Measurements from ENCODE around the gene ARL5C.
"Not testable (repeated sequence)": the region's sequence is repeated elsewhere in the genome, so short reads cannot be mapped to it uniquely, and the experiment has no call there.

ARL5C gene

GRCh38 chr17:39130205-39130604 is 35.8 kb downstream of the ARL5C start:
- H3K27ac ChIP-seq (ENCODE audit: low read depth, low read length): no peak overlapping the region
- H3K4me1 ChIP-seq (ENCODE audit: control insufficient read depth in 1 of 2, insufficient read depth in 2 of 2, low read length in 2 of 2): no peaks in the 10 kb centered on the region
- no peaks in the 10 kb centered on the region for H3K9me3 ChIP-seq (ENCODE audit: control insufficient read depth in 1 of 2, low read length in 2 of 2)
- H3K27me3 ChIP-seq (ENCODE audit: control insufficient read depth in 1 of 2, insufficient read depth in 2 of 2, low read length in 2 of 2): no peaks in the 10 kb centered on the region
- no peaks in the 10 kb centered on the region for H3K36me3 ChIP-seq (ENCODE audit: control insufficient read depth in 1 of 2, insufficient read depth in 2 of 2, low read length in 2 of 2)
- H3K4me3 ChIP-seq (ENCODE audit: low read depth in 1 of 2, low read length in 2 of 2): no peak overlapping the region
- no peak overlapping the region for H3K9ac ChIP-seq (ENCODE audit: low read depth in 1 of 2, low read length in 2 of 2)

DNA sequence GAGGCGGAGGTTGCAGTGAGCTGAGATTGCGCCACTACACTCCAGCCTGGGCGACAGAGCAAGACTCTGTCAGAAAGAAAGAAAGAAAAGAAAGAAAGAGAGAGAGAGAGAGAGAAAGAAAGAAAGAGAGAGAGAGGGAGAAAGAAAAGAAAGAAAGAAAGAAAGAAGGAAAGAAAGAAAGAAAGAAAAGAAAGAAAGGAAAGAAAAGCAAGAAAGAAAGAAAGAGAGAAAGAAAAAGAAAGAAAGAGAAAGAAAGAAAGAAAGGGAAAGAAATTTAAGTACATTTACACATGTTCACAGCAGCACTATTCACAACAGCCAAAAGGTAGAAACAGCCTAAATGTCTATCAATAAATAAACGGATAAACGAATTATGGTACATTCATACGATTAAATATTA is 36.4 kb downstream of the ARL5C start:
- not testable (repeated sequence) for H3K27me3 ChIP-seq (ENCODE audit: control insufficient read depth in 1 of 2, insufficient read depth in 2 of 2, low read length in 2 of 2); H3K36me3 ChIP-seq (ENCODE audit: control insufficient read depth in 1 of 2, insufficient read depth in 2 of 2, low read length in 2 of 2); H3K27ac ChIP-seq (ENCODE audit: low read depth, low read length); H3K4me1 ChIP-seq (ENCODE audit: control insufficient read depth in 1 of 2, insufficient read depth in 2 of 2, low read length in 2 of 2); H3K9me3 ChIP-seq (ENCODE audit: control insufficient read depth in 1 of 2, low read length in 2 of 2); H3K4me3 ChIP-seq (ENCODE audit: low read depth in 1 of 2, low read length in 2 of 2); H3K9ac ChIP-seq (ENCODE audit: low read depth in 1 of 2, low read length in 2 of 2)

DNA sequence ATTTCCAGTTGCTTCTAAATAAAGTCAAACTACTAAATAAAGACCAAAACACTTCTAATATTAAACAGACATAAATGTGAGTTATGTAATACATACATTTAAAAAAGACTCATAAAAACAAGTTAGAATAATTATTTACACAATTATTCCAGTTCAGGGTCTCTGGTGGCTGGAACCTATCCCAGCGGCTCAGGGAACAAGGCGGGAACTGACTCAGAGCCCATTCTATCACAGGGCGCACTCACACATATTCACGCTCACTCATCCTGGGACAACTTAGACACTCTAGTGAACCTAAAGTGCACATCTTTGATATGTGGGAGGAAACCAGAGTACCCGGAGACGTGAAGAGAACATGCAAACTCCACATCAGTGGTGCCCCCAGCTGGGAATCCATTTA is 39.5 kb downstream of the ARL5C start:
- H3K9ac ChIP-seq (ENCODE audit: low read depth in 1 of 2, low read length in 2 of 2): no peak overlapping the region

GRCh38 chr17:39125143-39125875 is 40.7 kb downstream of the ARL5C start:
- H3K27ac ChIP-seq (ENCODE audit: low read depth, low read length): no peak overlapping the region
- H3K4me3 ChIP-seq (ENCODE audit: low read depth in 1 of 2, low read length in 2 of 2): no peak overlapping the region
- no peaks in the 10 kb centered on the region for H3K4me1 ChIP-seq (ENCODE audit: control insufficient read depth in 1 of 2, insufficient read depth in 2 of 2, low read length in 2 of 2)
- H3K27me3 ChIP-seq (ENCODE audit: control insufficient read depth in 1 of 2, insufficient read depth in 2 of 2, low read length in 2 of 2): no peaks in the 10 kb centered on the region
- H3K9me3 ChIP-seq (ENCODE audit: control insufficient read depth in 1 of 2, low read length in 2 of 2): no peaks in the 10 kb centered on the region
- H3K36me3 ChIP-seq (ENCODE audit: control insufficient read depth in 1 of 2, insufficient read depth in 2 of 2, low read length in 2 of 2): no peaks in the 10 kb centered on the region
- no peak overlapping the region for H3K9ac ChIP-seq (ENCODE audit: low read depth in 1 of 2, low read length in 2 of 2)

More for the DNA sequence above, 39.5 kb downstream of the ARL5C start:
- no peaks in the 10 kb centered on the region for H3K9me3 ChIP-seq (ENCODE audit: control insufficient read depth in 1 of 2, low read length in 2 of 2)
- H3K27me3 ChIP-seq (ENCODE audit: control insufficient read depth in 1 of 2, insufficient read depth in 2 of 2, low read length in 2 of 2): no peaks in the 10 kb centered on the region
- H3K4me1 ChIP-seq (ENCODE audit: control insufficient read depth in 1 of 2, insufficient read depth in 2 of 2, low read length in 2 of 2): no peaks in the 10 kb centered on the region
- no peak overlapping the region for H3K4me3 ChIP-seq (ENCODE audit: low read depth in 1 of 2, low read length in 2 of 2)
- H3K27ac ChIP-seq (ENCODE audit: low read depth, low read length): no peak overlapping the region
- no peaks in the 10 kb centered on the region for H3K36me3 ChIP-seq (ENCODE audit: control insufficient read depth in 1 of 2, insufficient read depth in 2 of 2, low read length in 2 of 2)

- Histone ChIP-seq H3K27me3 (ENCODE audit: control insufficient read depth in 1 of 2, insufficient read depth in 2 of 2, low read length in 2 of 2) (no peaks in the 10 kb centered on the region), H3K9ac (ENCODE audit: low read depth in 1 of 2, low read length in 2 of 2) (no peak overlapping the region), H3K4me3 (ENCODE audit: low read depth in 1 of 2, low read length in 2 of 2) (no peak overlapping the region), H3K36me3 (ENCODE audit: control insufficient read depth in 1 of 2, insufficient read depth in 2 of 2, low read length in 2 of 2) (no peaks in the 10 kb centered on the region), H3K4me1 (ENCODE audit: control insufficient read depth in 1 of 2, insufficient read depth in 2 of 2, low read length in 2 of 2) (no peaks in the 10 kb centered on the region), H3K27ac (ENCODE audit: low read depth, low read length) (no peak overlapping the region), H3K9me3 (ENCODE audit: control insufficient read depth in 1 of 2, low read length in 2 of 2) (no peaks in the 10 kb centered on the region)
These were observed 42.3 kb downstream of the ARL5C start for GRCh38 chr17:39123627-39124026.

- no peak overlapping the region for H3K27ac ChIP-seq (ENCODE audit: low read depth, low read length)
- H3K36me3 ChIP-seq (ENCODE audit: control insufficient read depth in 1 of 2, insufficient read depth in 2 of 2, low read length in 2 of 2): no peaks in the 10 kb centered on the region
- H3K27me3 ChIP-seq (ENCODE audit: control insufficient read depth in 1 of 2, insufficient read depth in 2 of 2, low read length in 2 of 2): no peaks in the 10 kb centered on the region
- no peaks in the 10 kb centered on the region for H3K9me3 ChIP-seq (ENCODE audit: control insufficient read depth in 1 of 2, low read length in 2 of 2)
- no peaks in the 10 kb centered on the region for H3K4me1 ChIP-seq (ENCODE audit: control insufficient read depth in 1 of 2, insufficient read depth in 2 of 2, low read length in 2 of 2)
- H3K9ac ChIP-seq (ENCODE audit: low read depth in 1 of 2, low read length in 2 of 2): no peak overlapping the region
- H3K4me3 ChIP-seq (ENCODE audit: low read depth in 1 of 2, low read length in 2 of 2): no peak overlapping the region
These were observed 43.0 kb downstream of the ARL5C start for GRCh38 chr17:39122991-39123390.

- not testable (repeated sequence) for H3K9ac ChIP-seq (ENCODE audit: low read depth in 1 of 2, low read length in 2 of 2); H3K36me3 ChIP-seq (ENCODE audit: control insufficient read depth in 1 of 2, insufficient read depth in 2 of 2, low read length in 2 of 2); H3K27ac ChIP-seq (ENCODE audit: low read depth, low read length); H3K4me3 ChIP-seq (ENCODE audit: low read depth in 1 of 2, low read length in 2 of 2); H3K9me3 ChIP-seq (ENCODE audit: control insufficient read depth in 1 of 2, low read length in 2 of 2); H3K4me1 ChIP-seq (ENCODE audit: control insufficient read depth in 1 of 2, insufficient read depth in 2 of 2, low read length in 2 of 2); H3K27me3 ChIP-seq (ENCODE audit: control insufficient read depth in 1 of 2, insufficient read depth in 2 of 2, low read length in 2 of 2)
These were observed 44.0 kb downstream of the ARL5C start for GRCh38 chr17:39121919-39122318.

GRCh38 chr17:39118674-39119419 is 47.1 kb downstream of the ARL5C start:
- Histone ChIP-seq H3K9ac (ENCODE audit: low read depth in 1 of 2, low read length in 2 of 2) (no peak overlapping the region), H3K27ac (ENCODE audit: low read depth, low read length) (no peak overlapping the region), H3K9me3 (ENCODE audit: control insufficient read depth in 1 of 2, low read length in 2 of 2) (peaks cover 0 to 3% of the 10 kb centered on the region in 2 donors), H3K36me3 (ENCODE audit: control insufficient read depth in 1 of 2, insufficient read depth in 2 of 2, low read length in 2 of 2) (no peaks in the 10 kb centered on the region), H3K4me3 (ENCODE audit: low read depth in 1 of 2, low read length in 2 of 2) (no peak overlapping the region), H3K27me3 (ENCODE audit: control insufficient read depth in 1 of 2, insufficient read depth in 2 of 2, low read length in 2 of 2) (no peaks in the 10 kb centered on the region), H3K4me1 (ENCODE audit: control insufficient read depth in 1 of 2, insufficient read depth in 2 of 2, low read length in 2 of 2) (peaks cover 6 to 7% of the 10 kb centered on the region in 2 donors)

DNA sequence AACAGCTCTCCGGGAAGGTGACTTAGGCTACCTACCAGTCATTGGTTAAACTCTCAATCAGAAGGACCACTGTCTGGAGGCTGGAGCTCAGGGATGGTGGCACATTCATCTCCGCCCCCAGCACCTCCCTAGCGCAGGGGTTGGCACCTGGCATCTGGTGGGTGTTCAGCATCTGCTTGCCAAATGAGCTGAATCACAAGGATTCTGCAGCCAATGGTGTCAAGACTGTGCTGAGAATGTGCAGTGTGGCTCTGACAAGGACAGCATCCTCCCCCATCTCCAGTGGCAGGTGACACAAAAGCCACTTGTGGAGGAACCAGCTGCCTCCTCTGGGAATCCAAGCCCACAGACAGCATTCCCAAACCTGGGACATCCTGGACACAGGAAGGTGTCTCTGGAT is 49.7 kb downstream of the ARL5C start:
- H3K36me3 ChIP-seq (ENCODE audit: control insufficient read depth in 1 of 2, insufficient read depth in 2 of 2, low read length in 2 of 2): no peaks in the 10 kb centered on the region
- peaks cover 6 to 7% of the 10 kb centered on the region in 2 donors for H3K4me1 ChIP-seq (ENCODE audit: control insufficient read depth in 1 of 2, insufficient read depth in 2 of 2, low read length in 2 of 2)
- H3K4me3 ChIP-seq (ENCODE audit: low read depth in 1 of 2, low read length in 2 of 2): no peak overlapping the region
- H3K9me3 ChIP-seq (ENCODE audit: control insufficient read depth in 1 of 2, low read length in 2 of 2): peaks cover 0 to 3% of the 10 kb centered on the region in 2 donors
- H3K27me3 ChIP-seq (ENCODE audit: control insufficient read depth in 1 of 2, insufficient read depth in 2 of 2, low read length in 2 of 2): no peaks in the 10 kb centered on the region
- no peak overlapping the region for H3K27ac ChIP-seq (ENCODE audit: low read depth, low read length)
- H3K9ac ChIP-seq (ENCODE audit: low read depth in 1 of 2, low read length in 2 of 2): no peak overlapping the region

DNA sequence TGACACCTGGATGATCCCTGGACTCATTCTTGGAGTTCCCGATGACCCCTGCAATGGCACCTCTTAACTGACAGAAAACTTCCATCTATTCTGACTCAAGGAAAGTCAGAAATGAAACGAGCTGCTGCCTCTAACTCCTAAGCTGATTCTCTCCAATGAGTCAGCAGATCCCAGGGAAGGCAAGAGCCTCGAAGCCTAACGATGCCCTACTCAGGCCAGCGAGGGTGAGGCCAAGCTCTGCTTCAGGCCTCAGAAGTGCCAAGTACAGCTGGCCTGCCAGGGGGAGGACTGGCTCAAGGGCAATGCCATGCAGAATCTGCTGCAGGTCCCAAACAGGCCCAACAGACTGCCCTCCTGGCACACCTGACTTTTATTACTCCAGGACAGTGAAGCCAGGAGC is 50.8 kb downstream of the ARL5C start:
- no peak overlapping the region for H3K27ac ChIP-seq (ENCODE audit: low read depth, low read length)

More for the DNA sequence above, 50.8 kb downstream of the ARL5C start:
- peaks cover 7 to 12% of the 10 kb centered on the region in 2 donors for H3K4me1 ChIP-seq (ENCODE audit: control insufficient read depth in 1 of 2, insufficient read depth in 2 of 2, low read length in 2 of 2)
- H3K4me3 ChIP-seq (ENCODE audit: low read depth in 1 of 2, low read length in 2 of 2): no peak overlapping the region
- no peaks in the 10 kb centered on the region for H3K36me3 ChIP-seq (ENCODE audit: control insufficient read depth in 1 of 2, insufficient read depth in 2 of 2, low read length in 2 of 2)
- H3K9me3 ChIP-seq (ENCODE audit: control insufficient read depth in 1 of 2, low read length in 2 of 2): peaks cover 0 to 3% of the 10 kb centered on the region in 2 donors
- H3K9ac ChIP-seq (ENCODE audit: low read depth in 1 of 2, low read length in 2 of 2): no peak overlapping the region
- no peaks in the 10 kb centered on the region for H3K27me3 ChIP-seq (ENCODE audit: control insufficient read depth in 1 of 2, insufficient read depth in 2 of 2, low read length in 2 of 2)
